CD4-positive, CD25-positive, alpha-beta regulatory T cell (primary cell): Measurements from ENCODE around the gene SOX6. TPM values are rescaled to one million over a fixed set of nuclear protein-coding genes. Genes with fewer than 3 reads are reported as not detected.

Experiments used
- ATAC-seq, 2 donors: fragments of 150-1000 bp; cut with Tn5 transposase; one replicate each; pipeline ENCODE4 v1.10.0; 2021; ENCODE audit warnings: low read depth in 2 of 2, moderate number of reproducible peaks in 2 of 2, moderate library complexity in 1 of 2
- DNase-seq, 3 donors: peaks; one replicate each; pipeline versions ENCODE4 v3.0.0 to v3.0.0-alpha.2; 2012 to 2022; ENCODE audit warnings: mixed read lengths in 1 of 3
- H3K27ac ChIP-seq: one replicate; pipeline ENCODE4 v1.7.0; 2013; ENCODE audit warnings: mild to moderate bottlenecking, low read length; ENCODE audit not compliant: insufficient read depth, poor library complexity, severe bottlenecking
- H3K27me3 ChIP-seq: one replicate; pipeline ENCODE4 v1.7.0; 2013; ENCODE audit warnings: low read length; ENCODE audit not compliant: control insufficient read depth, insufficient read depth
- H3K36me3 ChIP-seq: one replicate; pipeline ENCODE4 v1.7.0; 2013; ENCODE audit warnings: mild to moderate bottlenecking, low read length, moderate library complexity; ENCODE audit not compliant: control insufficient read depth, insufficient read depth
- H3K4me1 ChIP-seq: 2 replicates; pipeline ENCODE4 v1.7.0; 2013; ENCODE audit warnings: mild to moderate bottlenecking, low read length; ENCODE audit not compliant: insufficient read depth, control insufficient read depth, poor library complexity, severe bottlenecking
- H3K4me3 ChIP-seq: one replicate; pipeline ENCODE4 v1.7.0; 2013; ENCODE audit warnings: low read depth, mild to moderate bottlenecking, low read length, moderate library complexity
- H3K9me3 ChIP-seq, 2 experiments: 1 replicate in 1 of 2; 2 replicates in 1 of 2; pipeline ENCODE4 v1.7.0; 2013; ENCODE audit warnings: low read length in 2 of 2, mild to moderate bottlenecking in 1 of 2, moderate library complexity in 1 of 2; ENCODE audit not compliant: control insufficient read depth in 2 of 2
- H3K27ac Mint-ChIP-seq, 3 donors: one replicate each; pipeline ENCODE4 v1.8.0; 2020 to 2022; ENCODE audit warnings: mild to moderate bottlenecking in 3 of 3, mixed read lengths in 3 of 3, moderate library complexity in 2 of 3
- H3K27me3 Mint-ChIP-seq: one replicate; pipeline ENCODE4 v1.8.0; 2022; ENCODE audit warnings: mild to moderate bottlenecking, mixed read lengths
- H3K36me3 Mint-ChIP-seq: one replicate; pipeline ENCODE4 v1.8.0; 2020; ENCODE audit warnings: mixed read lengths
- H3K4me1 Mint-ChIP-seq, 4 donors: one replicate each; pipeline ENCODE4 v1.8.0; 2020 to 2022; ENCODE audit warnings: mixed read lengths in 4 of 4, mild to moderate bottlenecking in 1 of 4
- H3K4me3 Mint-ChIP-seq, 4 donors: one replicate each; pipeline ENCODE4 v1.8.0; 2020 to 2022; ENCODE audit warnings: mild to moderate bottlenecking in 4 of 4, mixed read lengths in 4 of 4, moderate library complexity in 3 of 4
- H3K9me3 Mint-ChIP-seq, 7 donors: one replicate each; pipeline ENCODE4 v1.8.0; 2020 to 2022; ENCODE audit warnings: mixed read lengths in 7 of 7, mild to moderate bottlenecking in 3 of 7, moderate library complexity in 2 of 7
- polyA plus RNA-seq, 4 donors: library from polyadenylated mRNA; unstranded; fragments of 300-500 nt; fragmentation: Illumina TruSeq; gene quantifications; one replicate each; pipeline ENCODE4 v1.2.3, GENCODE V29; 2021
- total RNA-seq: library from RNA; stranded (reverse); gene quantifications from one replicate; pipeline ENCODE4 v1.2.3, GENCODE V29; 2022

The SOX6 gene
- total and polyA plus RNA-seq, 5 donors from 2014 or later, result 0.05 TPM; not detected in 4

DNA sequence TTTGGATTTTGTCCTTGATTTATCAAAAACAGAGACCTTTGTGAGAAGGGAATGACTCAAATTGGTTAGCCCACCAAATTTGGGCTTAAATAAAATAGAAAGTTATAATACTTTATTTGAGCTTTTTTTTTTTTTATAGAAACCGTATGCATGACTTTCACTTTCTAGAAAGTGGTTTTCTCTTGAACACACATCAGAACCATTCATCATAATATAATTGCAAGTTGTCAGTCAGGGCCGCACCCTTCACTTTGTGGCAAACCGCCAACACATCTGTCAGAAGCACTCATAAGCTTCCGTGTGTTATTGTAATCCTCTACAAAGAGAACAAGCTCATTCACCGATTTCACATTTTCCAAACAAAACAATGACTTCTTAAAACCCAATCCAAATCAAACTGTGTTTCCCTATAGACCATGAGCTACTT, 76.1 kb downstream of the SOX6 start:
- Histone ChIP-seq H3K4me3 (no peak overlapping the region), H3K4me1 (no peaks in the 10 kb centered on the region), H3K27ac (no peak overlapping the region), H3K36me3 (no peaks in the 10 kb centered on the region), H3K27me3 (no peaks in the 10 kb centered on the region), H3K9me3 (no peaks in the 10 kb centered on the region)
- Mint-ChIP-seq H3K27me3 (no peaks in the 10 kb centered on the region), H3K4me3 (no peak overlapping the region), H3K36me3 (no peaks in the 10 kb centered on the region), H3K27ac (no peak overlapping the region), H3K4me1 (peaks cover 0 to 2% (median 0%) of the 10 kb centered on the region in 4 donors), H3K9me3 (peaks cover 0 to 3% (median 0%) of the 10 kb centered on the region in 7 donors)
- no peak for ATAC-seq
- DNase-seq, result no peak

DNA sequence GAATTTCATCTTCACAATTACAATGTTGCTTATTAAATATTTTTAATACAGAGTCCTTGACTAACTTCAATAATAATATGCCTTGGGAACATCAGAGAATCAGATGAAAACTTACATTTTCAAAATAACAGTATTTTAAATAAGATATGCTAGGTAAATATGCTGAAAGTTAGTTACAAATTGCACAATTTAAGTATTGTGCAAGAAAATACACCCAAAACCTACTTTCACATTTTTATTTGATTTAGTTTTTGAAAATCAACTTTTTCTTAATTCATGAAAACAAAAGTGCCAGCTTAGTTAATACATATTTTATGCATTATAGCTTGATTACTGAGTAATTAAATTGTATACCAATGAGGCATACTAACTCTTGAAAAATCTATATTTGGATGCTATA, 76.8 kb downstream of the SOX6 start:
- no peak overlapping the region for H3K4me3 ChIP-seq
- H3K9me3 Mint-ChIP-seq, result peaks cover 0 to 3% (median 0%) of the 10 kb centered on the region in 7 donors
- no peaks in the 10 kb centered on the region for H3K4me1 ChIP-seq
- DNase-seq (no peak), ATAC-seq (no peak)
- H3K27ac Mint-ChIP-seq, result no peak overlapping the region
- no peaks in the 10 kb centered on the region for H3K27me3 ChIP-seq
- no peak overlapping the region for H3K27ac ChIP-seq
- no peaks in the 10 kb centered on the region for H3K27me3 Mint-ChIP-seq
- H3K9me3 ChIP-seq, result no peaks in the 10 kb centered on the region
- no peak overlapping the region for H3K4me3 Mint-ChIP-seq
- H3K36me3 Mint-ChIP-seq, result no peaks in the 10 kb centered on the region
- peaks cover 0 to 2% (median 0%) of the 10 kb centered on the region in 4 donors for H3K4me1 Mint-ChIP-seq
- H3K36me3 ChIP-seq, result no peaks in the 10 kb centered on the region

DNA sequence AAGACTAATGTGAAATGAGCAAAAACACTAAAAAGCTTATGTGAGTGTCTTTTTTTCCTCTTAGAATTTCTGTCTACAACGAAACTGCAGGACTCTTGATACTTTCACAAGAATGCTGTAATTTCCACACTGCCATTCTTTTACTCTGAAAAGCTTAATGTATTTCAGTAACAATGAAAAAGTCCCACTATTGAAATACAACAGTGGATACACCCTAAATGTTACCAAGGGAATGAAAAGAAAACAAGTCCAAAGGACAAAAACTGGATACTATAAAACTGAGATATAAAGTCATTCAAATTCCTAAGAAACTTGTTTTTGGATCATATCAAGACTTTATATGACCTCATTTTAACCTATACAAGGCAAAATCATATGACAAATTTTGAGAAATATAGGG, 77.4 kb downstream of the SOX6 start:
- Mint-ChIP-seq H3K27me3 (no peaks in the 10 kb centered on the region), H3K36me3 (no peaks in the 10 kb centered on the region), H3K9me3 (peaks cover 0 to 3% (median 0%) of the 10 kb centered on the region in 7 donors), H3K4me3 (no peak overlapping the region), H3K4me1 (peaks cover 0 to 2% (median 0%) of the 10 kb centered on the region in 4 donors), H3K27ac (no peak overlapping the region)
- H3K27me3 ChIP-seq, result no peaks in the 10 kb centered on the region
- H3K36me3 ChIP-seq, result no peaks in the 10 kb centered on the region
- no peaks in the 10 kb centered on the region for H3K9me3 ChIP-seq
- DNase-seq (no peak), ATAC-seq (no peak)
- no peak overlapping the region for H3K4me3 ChIP-seq
- H3K27ac ChIP-seq, result no peak overlapping the region
- H3K4me1 ChIP-seq, result no peaks in the 10 kb centered on the region

DNA sequence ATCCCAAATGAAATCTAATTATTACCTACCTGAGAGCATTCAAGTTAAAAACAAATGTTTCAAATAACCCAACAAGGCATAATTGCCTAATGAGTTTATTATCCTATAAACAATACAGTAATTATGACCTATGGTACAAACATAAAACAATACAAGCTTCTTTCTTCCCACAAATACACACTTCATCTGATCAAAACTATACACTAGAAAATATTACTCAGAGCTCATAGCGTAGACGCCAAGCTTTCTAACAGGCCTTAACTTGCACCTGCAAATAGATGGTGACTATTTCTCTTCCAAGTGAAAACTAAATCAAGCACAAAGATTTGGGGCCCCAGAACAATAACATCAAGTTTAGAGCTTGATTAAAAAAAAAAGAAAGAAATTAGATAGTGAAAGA, 78.1 kb downstream of the SOX6 start:
- H3K4me1 ChIP-seq, result no peaks in the 10 kb centered on the region
- Mint-ChIP-seq H3K4me3 (no peak overlapping the region), H3K9me3 (peaks cover 0 to 3% (median 0%) of the 10 kb centered on the region in 7 donors), H3K27ac (no peak overlapping the region), H3K36me3 (no peaks in the 10 kb centered on the region), H3K4me1 (peaks cover 0 to 2% (median 0%) of the 10 kb centered on the region in 4 donors), H3K27me3 (no peaks in the 10 kb centered on the region)
- no peak for DNase-seq
- no peaks in the 10 kb centered on the region for H3K27me3 ChIP-seq
- H3K4me3 ChIP-seq, result no peak overlapping the region
- no peak overlapping the region for H3K27ac ChIP-seq
- H3K36me3 ChIP-seq, result no peaks in the 10 kb centered on the region
- ATAC-seq, result no peak
- no peaks in the 10 kb centered on the region for H3K9me3 ChIP-seq

DNA sequence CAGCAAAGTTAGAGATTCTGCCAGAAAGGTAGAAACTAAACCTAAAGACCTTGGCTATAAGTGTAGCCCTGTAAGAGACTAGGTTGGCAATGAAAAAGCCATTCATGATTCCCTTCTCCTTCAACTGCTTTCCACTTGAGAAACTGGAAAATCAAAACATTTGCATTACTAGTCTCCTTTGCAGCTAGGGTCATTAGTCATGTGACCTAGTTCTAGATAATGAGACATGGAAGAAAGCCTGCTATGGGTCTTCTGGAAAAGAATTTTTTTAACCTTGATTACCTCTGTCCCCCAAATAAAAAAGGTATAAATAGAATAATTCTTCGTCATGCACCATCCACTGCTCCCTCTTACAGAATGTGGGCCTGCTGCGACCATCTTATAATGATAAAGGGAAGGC, 80.1 kb downstream of the SOX6 start:
- Histone ChIP-seq H3K27ac (no peak overlapping the region), H3K4me1 (no peaks in the 10 kb centered on the region), H3K4me3 (no peak overlapping the region), H3K36me3 (no peaks in the 10 kb centered on the region), H3K9me3 (no peaks in the 10 kb centered on the region), H3K27me3 (no peaks in the 10 kb centered on the region)
- no peak overlapping the region for H3K4me3 Mint-ChIP-seq
- H3K27ac Mint-ChIP-seq, result no peak overlapping the region
- DNase-seq, result no peak
- H3K9me3 Mint-ChIP-seq, result peaks cover 0 to 3% (median 0%) of the 10 kb centered on the region in 7 donors
- H3K4me1 Mint-ChIP-seq, result peaks cover 0 to 2% (median 0%) of the 10 kb centered on the region in 4 donors
- ATAC-seq, result no peak
- no peaks in the 10 kb centered on the region for H3K36me3 Mint-ChIP-seq
- no peaks in the 10 kb centered on the region for H3K27me3 Mint-ChIP-seq

DNA sequence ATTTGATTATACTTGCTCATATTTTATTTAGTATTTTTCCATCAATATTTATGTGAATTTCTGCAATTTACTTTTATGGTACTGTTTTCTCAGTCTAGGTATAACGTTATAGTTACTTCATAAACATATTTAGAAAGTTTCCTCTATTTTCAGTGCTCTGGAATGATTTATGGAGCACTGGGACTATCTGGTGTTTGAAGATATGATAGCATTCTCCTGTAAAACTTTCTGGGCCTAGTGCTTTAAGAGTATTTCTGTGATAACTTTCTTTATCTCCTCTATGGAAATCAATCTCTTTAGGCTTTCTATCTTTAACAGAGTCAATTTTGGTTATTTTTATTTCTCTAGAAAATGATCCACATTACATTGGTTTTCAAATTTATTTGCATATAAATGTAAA, 85.1 kb downstream of the SOX6 start:
- no peaks in the 10 kb centered on the region for H3K36me3 ChIP-seq

DNA sequence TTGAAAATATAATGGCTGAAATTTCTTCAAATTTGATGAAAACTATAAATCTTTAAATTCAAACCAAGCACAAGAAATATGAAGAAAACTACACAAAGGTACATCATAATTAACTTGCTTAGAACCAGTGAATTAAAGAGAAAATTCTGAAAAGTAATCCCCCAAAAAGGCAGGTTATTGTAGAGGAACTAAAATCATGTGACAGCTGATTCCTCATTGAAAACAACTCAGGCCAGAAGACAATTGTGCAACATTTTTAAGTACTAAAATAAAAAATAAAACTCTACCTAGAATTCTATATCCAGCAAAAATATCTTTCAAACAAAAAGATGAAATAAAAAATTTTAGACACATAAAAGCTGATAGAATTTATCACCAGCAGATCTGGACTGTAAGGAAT, 90.3 kb downstream of the SOX6 start:
- Mint-ChIP-seq H3K36me3 (no peaks in the 10 kb centered on the region), H3K4me1 (no peaks in the 10 kb centered on the region), H3K27me3 (no peaks in the 10 kb centered on the region), H3K9me3 (peaks cover 0 to 12% (median 5%) of the 10 kb centered on the region in 7 donors), H3K27ac (no peak overlapping the region), H3K4me3 (no peak overlapping the region)
- Histone ChIP-seq H3K36me3 (no peaks in the 10 kb centered on the region), H3K9me3 (no peaks in the 10 kb centered on the region), H3K4me3 (no peak overlapping the region), H3K4me1 (no peaks in the 10 kb centered on the region), H3K27ac (no peak overlapping the region), H3K27me3 (no peaks in the 10 kb centered on the region)
- DNase-seq, result no peak
- ATAC-seq, result no peak

More for the DNA sequence above, 85.1 kb downstream of the SOX6 start:
- no peaks in the 10 kb centered on the region for H3K27me3 Mint-ChIP-seq
- no peaks in the 10 kb centered on the region for H3K36me3 Mint-ChIP-seq
- no peaks in the 10 kb centered on the region for H3K9me3 ChIP-seq
- no peak for DNase-seq
- peaks cover 0 to 4% (median 0%) of the 10 kb centered on the region in 7 donors for H3K9me3 Mint-ChIP-seq
- H3K27ac ChIP-seq, result no peak overlapping the region
- no peak overlapping the region for H3K4me3 ChIP-seq
- no peak overlapping the region for H3K4me3 Mint-ChIP-seq
- no peak overlapping the region for H3K27ac Mint-ChIP-seq
- ATAC-seq, result no peak
- H3K4me1 Mint-ChIP-seq, result no peaks in the 10 kb centered on the region
- H3K4me1 ChIP-seq, result no peaks in the 10 kb centered on the region
- H3K27me3 ChIP-seq, result no peaks in the 10 kb centered on the region

DNA sequence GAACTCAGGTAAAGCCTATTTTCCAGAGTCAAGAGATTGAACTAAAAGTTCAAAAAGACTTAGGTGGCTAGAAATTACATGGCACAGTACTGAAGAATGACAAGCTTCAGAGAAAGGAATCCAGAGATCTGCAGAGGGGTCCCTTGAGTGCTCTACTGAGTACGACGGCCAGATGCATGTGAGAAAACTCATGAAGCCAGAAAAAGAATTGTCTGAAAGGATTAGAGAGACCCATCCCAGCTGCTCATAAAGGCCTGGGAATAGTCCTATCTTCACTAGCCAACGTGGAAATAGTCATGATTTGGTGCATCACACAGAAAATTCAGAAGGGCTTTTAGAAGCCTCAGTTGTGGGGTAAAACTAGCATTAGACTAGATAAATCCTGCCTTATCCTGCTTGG, 91.3 kb downstream of the SOX6 start:
- Histone ChIP-seq H3K27ac (no peak overlapping the region), H3K9me3 (no peaks in the 10 kb centered on the region), H3K4me3 (no peak overlapping the region), H3K36me3 (no peaks in the 10 kb centered on the region), H3K27me3 (no peaks in the 10 kb centered on the region), H3K4me1 (no peaks in the 10 kb centered on the region)
- H3K4me1 Mint-ChIP-seq, result no peaks in the 10 kb centered on the region
- no peak for DNase-seq
- no peak overlapping the region for H3K4me3 Mint-ChIP-seq
- ATAC-seq, result no peak
- no peaks in the 10 kb centered on the region for H3K27me3 Mint-ChIP-seq
- no peak overlapping the region for H3K27ac Mint-ChIP-seq
- no peaks in the 10 kb centered on the region for H3K36me3 Mint-ChIP-seq
- H3K9me3 Mint-ChIP-seq, result peaks cover 1 to 12% (median 7%) of the 10 kb centered on the region in 7 donors
